Loucy (cell line): ENCODE results near the gene GRIP1.
A peak's percentile ranks its signal among the peaks of the same experiment; 100 is the strongest.

Experiments used
- H2AFZ ChIP-seq: fragments of 200-600 bp; sonication (generic); 2 replicates; pipeline ENCODE4 v1.6.0; 2016; ENCODE audit warnings: antibody characterized with exemption, mild to moderate bottlenecking, low read length, moderate library complexity
- H3F3A ChIP-seq: fragments of 200-600 bp; 2 replicates; pipeline ENCODE4 v1.6.0; 2016; ENCODE audit warnings: antibody characterized with exemption, low read depth, mild to moderate bottlenecking
- H3K27me3 ChIP-seq: fragments of 200-600 bp; sonication (generic); 2 replicates; pipeline ENCODE4 v1.6.1; 2014; ENCODE audit warnings: low read length, mild to moderate bottlenecking; ENCODE audit not compliant: insufficient read depth, poor library complexity, severe bottlenecking
- H3K36me3 ChIP-seq: fragments of 200-600 bp; sonication (generic); 2 replicates; pipeline ENCODE4 v1.6.1; 2016; ENCODE audit warnings: low read length; ENCODE audit not compliant: insufficient read depth
- H3K4me1 ChIP-seq: fragments of 200-600 bp; sonication (generic); 2 replicates; pipeline ENCODE4 v1.5.1; 2014; ENCODE audit warnings: low read length, mild to moderate bottlenecking; ENCODE audit not compliant: insufficient read depth, poor library complexity, severe bottlenecking
- H3K4me2 ChIP-seq: fragments of 200-600 bp; sonication (generic); 2 replicates; pipeline ENCODE4 v1.6.0; 2014; ENCODE audit warnings: antibody characterized with exemption, low read length, low read depth, mild to moderate bottlenecking; ENCODE audit not compliant: poor library complexity, severe bottlenecking
- H3K4me3 ChIP-seq: fragments of 200-600 bp; sonication (generic); 2 replicates; pipeline ENCODE4 v1.5.1; 2014; ENCODE audit warnings: low read length, mild to moderate bottlenecking, mixed read lengths; ENCODE audit not compliant: poor library complexity, severe bottlenecking
- H3K79me2 ChIP-seq: fragments of 200-600 bp; sonication (generic); 2 replicates; pipeline ENCODE4 v1.6.1; 2014; ENCODE audit warnings: low read length; ENCODE audit not compliant: insufficient read depth
- H3K9ac ChIP-seq: fragments of 200-600 bp; sonication (generic); 2 replicates; pipeline ENCODE4 v1.6.0; 2014; ENCODE audit warnings: mild to moderate bottlenecking, low read depth, low read length, moderate library complexity; ENCODE audit not compliant: poor library complexity, severe bottlenecking
- H3K9me2 ChIP-seq: fragments of 200-600 bp; sonication (generic); replicated peaks from 2 replicates; pipeline ENCODE4 v1.6.1; 2016; ENCODE audit warnings: low read depth, low read length, mixed read lengths
- H3K9me3 ChIP-seq: fragments of 200-600 bp; sonication (generic); 2 replicates; pipeline ENCODE4 v1.6.1; 2014; ENCODE audit warnings: mild to moderate bottlenecking, antibody characterized with exemption, low read length, low read depth; ENCODE audit not compliant: insufficient read depth
- H4K20me1 ChIP-seq: fragments of 200-600 bp; sonication (generic); 2 replicates; pipeline ENCODE4 v1.6.0; 2014; ENCODE audit warnings: antibody characterized with exemption, low read length, mild to moderate bottlenecking; ENCODE audit not compliant: insufficient read depth, poor library complexity, severe bottlenecking
- EZH2phosphoT487 ChIP-seq: fragments of 200-600 bp; IDR thresholded peaks from 2 replicates; pipeline ENCODE4 v1.6.1; 2018; ENCODE audit warnings: antibody characterized with exemption, mild to moderate bottlenecking, moderate library complexity, borderline replicate concordance
- TF ChIP-seq, protein P1 (sequence below): fragments of 200-600 bp; sonication (generic); conservative IDR thresholded peaks from 2 replicates; pipeline ENCODE4 v1.5.1; 2014; ENCODE audit warnings: mild to moderate bottlenecking, antibody characterized with exemption, low read length

GRIP1 gene

DNA sequence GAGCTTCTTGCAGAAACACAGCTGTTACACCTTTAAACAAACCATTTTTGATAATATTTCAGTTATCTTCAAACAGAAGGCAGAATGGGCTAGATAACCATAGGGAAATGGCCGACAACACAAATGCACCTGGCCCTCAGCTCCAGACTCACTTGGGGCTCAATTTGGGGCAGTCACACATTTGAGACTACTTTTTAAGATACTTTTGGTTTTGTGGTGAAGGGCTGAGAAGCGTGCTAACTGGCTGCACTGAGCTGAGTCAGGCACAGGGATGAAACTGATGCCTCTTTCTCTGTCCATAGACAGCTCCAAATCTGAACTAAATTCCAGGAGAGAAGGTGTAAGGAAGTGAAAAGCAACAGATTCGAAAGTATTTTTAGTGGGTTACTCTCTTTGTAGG lies 18.5 kb upstream of the GRIP1 start:
- H3K79me2 ChIP-seq = no peaks in the 10 kb centered on the region
- TF ChIP-seq, protein P1, sequence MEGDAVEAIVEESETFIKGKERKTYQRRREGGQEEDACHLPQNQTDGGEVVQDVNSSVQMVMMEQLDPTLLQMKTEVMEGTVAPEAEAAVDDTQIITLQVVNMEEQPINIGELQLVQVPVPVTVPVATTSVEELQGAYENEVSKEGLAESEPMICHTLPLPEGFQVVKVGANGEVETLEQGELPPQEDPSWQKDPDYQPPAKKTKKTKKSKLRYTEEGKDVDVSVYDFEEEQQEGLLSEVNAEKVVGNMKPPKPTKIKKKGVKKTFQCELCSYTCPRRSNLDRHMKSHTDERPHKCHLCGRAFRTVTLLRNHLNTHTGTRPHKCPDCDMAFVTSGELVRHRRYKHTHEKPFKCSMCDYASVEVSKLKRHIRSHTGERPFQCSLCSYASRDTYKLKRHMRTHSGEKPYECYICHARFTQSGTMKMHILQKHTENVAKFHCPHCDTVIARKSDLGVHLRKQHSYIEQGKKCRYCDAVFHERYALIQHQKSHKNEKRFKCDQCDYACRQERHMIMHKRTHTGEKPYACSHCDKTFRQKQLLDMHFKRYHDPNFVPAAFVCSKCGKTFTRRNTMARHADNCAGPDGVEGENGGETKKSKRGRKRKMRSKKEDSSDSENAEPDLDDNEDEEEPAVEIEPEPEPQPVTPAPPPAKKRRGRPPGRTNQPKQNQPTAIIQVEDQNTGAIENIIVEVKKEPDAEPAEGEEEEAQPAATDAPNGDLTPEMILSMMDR = no peak
- no peak for TF ChIP-seq EZH2phosphoT487
- no peaks in the 10 kb centered on the region for H3F3A ChIP-seq
- H3K27me3 ChIP-seq = no peaks in the 10 kb centered on the region
- no peaks in the 10 kb centered on the region for H4K20me1 ChIP-seq
- no peak overlapping the region for H3K9ac ChIP-seq
- no peaks in the 10 kb centered on the region for H3K36me3 ChIP-seq
- no peaks in the 10 kb centered on the region for H3K9me2 ChIP-seq
- H3K4me3 ChIP-seq = no peak overlapping the region
- H3K4me1 ChIP-seq = no peaks in the 10 kb centered on the region
- no peak overlapping the region for H3K4me2 ChIP-seq
- no peaks in the 10 kb centered on the region for H3K9me3 ChIP-seq
- no peak overlapping the region for H2AFZ ChIP-seq

DNA sequence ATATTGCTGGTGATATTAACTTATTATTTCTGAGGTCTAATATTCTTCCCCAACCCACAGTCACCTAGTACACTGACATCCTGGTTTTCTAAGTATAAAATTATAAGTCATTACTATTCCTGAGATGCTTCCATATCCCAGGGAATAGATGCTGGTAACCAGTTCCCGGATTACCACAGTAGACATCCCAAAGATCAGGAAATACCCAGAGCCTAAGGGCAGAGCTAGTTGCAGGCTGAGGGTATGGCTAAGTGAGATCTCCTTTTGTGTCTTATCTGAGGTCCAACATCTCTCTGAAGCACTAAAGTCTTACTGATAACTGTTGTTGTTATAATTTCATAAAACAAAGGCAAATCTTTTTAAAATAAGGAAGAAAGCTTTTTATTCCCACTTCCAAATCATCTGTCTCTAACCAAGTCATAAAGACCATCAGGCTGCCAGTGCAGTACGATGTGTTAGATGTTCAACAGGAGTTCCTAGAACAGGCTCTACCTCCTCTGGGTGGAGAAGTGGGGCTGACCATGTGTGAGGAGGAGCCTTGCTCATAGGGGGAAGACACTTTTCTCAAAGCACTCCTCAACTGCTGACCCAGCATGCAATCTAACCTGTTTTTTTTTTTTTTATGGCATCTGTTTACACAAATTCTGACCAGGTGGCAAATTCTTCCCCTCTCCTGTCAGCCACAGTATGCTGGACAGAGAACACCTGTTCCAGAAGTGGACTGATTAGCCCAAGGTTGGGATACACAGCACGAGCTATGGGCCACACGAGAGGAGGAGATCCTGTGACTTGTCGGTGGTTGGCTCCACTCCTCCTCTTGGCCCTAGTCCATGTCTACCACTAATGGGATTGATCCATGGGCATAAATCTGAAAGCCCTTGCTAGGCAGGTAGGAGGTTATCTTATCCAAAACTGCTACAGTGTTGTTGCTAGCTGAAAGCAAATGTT lies 16.1 kb upstream of the GRIP1 start:
- Histone ChIP-seq H3K9ac (no peak overlapping the region), H3K79me2 (no peaks in the 10 kb centered on the region), H3K4me2 (no peak overlapping the region), H3K36me3 (no peaks in the 10 kb centered on the region), H3K27me3 (no peaks in the 10 kb centered on the region), H4K20me1 (no peaks in the 10 kb centered on the region), H2AFZ (no peak overlapping the region), H3F3A (no peaks in the 10 kb centered on the region), H3K4me1 (no peaks in the 10 kb centered on the region), H3K9me3 (no peaks in the 10 kb centered on the region), H3K4me3 (no peak overlapping the region), H3K9me2 (no peaks in the 10 kb centered on the region)
- TF ChIP-seq EZH2phosphoT487 = no peak
- TF ChIP-seq, protein P1 = no peak

DNA sequence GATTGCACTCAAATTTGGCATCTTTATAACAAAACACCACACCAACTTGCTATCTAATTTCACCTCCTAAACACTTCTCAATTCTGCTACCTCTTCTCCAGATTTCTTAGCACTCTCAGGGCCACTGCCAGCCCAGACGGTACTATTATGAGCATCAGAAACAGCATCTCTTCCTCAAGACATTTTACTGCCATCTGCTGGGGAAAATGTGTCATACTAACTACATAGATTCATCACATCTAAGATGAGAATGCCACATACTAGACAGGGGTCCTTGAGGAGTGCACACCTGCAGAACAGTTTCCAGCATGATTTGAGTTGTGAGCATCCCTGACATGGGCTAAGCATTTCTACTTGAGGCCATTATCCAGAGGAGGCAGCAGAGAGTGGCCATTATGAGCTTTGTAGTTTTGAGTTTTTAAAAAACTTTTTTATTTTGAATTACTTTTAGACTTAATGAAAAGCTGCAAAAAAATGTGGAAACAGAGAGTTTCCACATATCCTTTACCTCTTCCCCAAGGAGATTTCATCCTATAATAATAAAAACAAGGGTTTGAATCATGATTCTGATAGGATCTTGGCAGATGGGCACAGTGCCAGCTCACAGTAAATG lies 15.1 kb upstream of the GRIP1 start:
- H3K27me3 ChIP-seq = no peaks in the 10 kb centered on the region
- H2AFZ ChIP-seq = no peak overlapping the region

More for the DNA sequence above, 15.1 kb upstream of the GRIP1 start:
- H3K4me2 ChIP-seq = no peak overlapping the region
- H3F3A ChIP-seq = no peaks in the 10 kb centered on the region
- no peaks in the 10 kb centered on the region for H3K79me2 ChIP-seq
- H3K4me1 ChIP-seq = no peaks in the 10 kb centered on the region
- no peaks in the 10 kb centered on the region for H4K20me1 ChIP-seq
- no peak overlapping the region for H3K9ac ChIP-seq
- H3K4me3 ChIP-seq = no peak overlapping the region
- H3K9me3 ChIP-seq = no peaks in the 10 kb centered on the region
- H3K36me3 ChIP-seq = no peaks in the 10 kb centered on the region
- no peaks in the 10 kb centered on the region for H3K9me2 ChIP-seq
- no peak for TF ChIP-seq EZH2phosphoT487
- TF ChIP-seq, protein P1 = peak; percentile 78
